Erythroblast (primary cell): Measurements from ENCODE around the gene IL17B.

Experiments
- GATA1 ChIP-seq: IDR thresholded peaks from 2 replicates; pipeline ENCODE4 v1.6.1; 2011; ENCODE audit warnings: low read depth, mild to moderate bottlenecking, control low read depth, low read length, moderate library complexity
- POLR2A ChIP-seq: IDR thresholded peaks from 2 replicates; pipeline ENCODE4 v1.6.1; 2011; ENCODE audit warnings: mild to moderate bottlenecking, low read length

DNA sequence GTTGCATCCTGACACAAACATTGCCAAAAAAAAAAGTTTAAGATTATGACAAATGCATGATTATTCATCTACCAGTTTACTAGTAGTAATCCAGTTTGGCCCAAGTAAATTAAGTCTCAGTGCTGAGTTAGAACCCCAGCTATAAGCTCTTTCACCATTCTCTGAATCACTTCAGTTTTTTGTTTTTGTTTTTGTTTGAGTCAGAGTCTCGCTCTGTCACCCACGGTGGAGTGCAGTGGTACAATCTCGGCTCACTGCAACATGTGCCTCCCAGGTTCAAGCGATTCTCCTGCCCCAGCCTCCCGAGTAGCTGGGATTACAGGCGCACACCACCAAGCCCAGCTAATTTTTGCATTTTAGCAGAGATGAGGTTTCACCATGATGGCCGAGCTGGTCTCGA, 22.7 kb downstream of the IL17B start:
- no peak for TF ChIP-seq POLR2A
- no peak for TF ChIP-seq GATA1
